CD4-positive, alpha-beta memory T cell (primary cell): ENCODE data around the gene SLC39A11. TPM values are rescaled to one million over a fixed set of nuclear protein-coding genes. Genes with fewer than 3 reads are reported as not detected.
A peak's percentile ranks its signal among the peaks of the same experiment; 100 is the strongest.

ENCODE experiments used
- CTCF ChIA-PET: fragments of 350-600 bp; sonication (Branson Sonifier 250); formaldehyde crosslinking; loops from one replicate; lab custom pipeline; 2021; ENCODE audit warnings: inconsistent platforms; ENCODE audit not compliant: partially characterized antibody; lab: Charles Lee
- POLR2A ChIA-PET: fragments of 350-600 bp; sonication (Branson Sonifier 250); formaldehyde crosslinking; loops from one replicate; lab custom pipeline; 2021; ENCODE audit not compliant: partially characterized antibody; lab: Charles Lee
- DNase-seq, 5 donors: peaks; one replicate each; pipeline versions ENCODE4 v3.0.0 to v3.0.0-alpha.2; 2020 to 2022; ENCODE audit warnings: mixed read lengths in 1 of 5
- H3K27ac ChIP-seq: one replicate; pipeline ENCODE4 v1.7.0; 2013; ENCODE audit warnings: low read depth, low read length
- H3K27me3 ChIP-seq: 2 replicates; pipeline ENCODE4 v1.7.0; 2013; ENCODE audit warnings: mild to moderate bottlenecking, low read length, moderate library complexity; ENCODE audit not compliant: insufficient read depth
- H3K36me3 ChIP-seq: 2 replicates; pipeline ENCODE4 v1.7.0; 2013; ENCODE audit warnings: mild to moderate bottlenecking, low read length, moderate library complexity; ENCODE audit not compliant: insufficient read depth
- H3K4me1 ChIP-seq: 2 replicates; pipeline ENCODE4 v1.7.0; 2013; ENCODE audit warnings: mild to moderate bottlenecking, low read length, moderate library complexity; ENCODE audit not compliant: insufficient read depth
- H3K4me3 ChIP-seq, 2 donors: one replicate each; pipeline ENCODE4 v1.7.0; 2013; ENCODE audit warnings: low read length in 2 of 2, mild to moderate bottlenecking in 1 of 2
- H3K9me3 ChIP-seq, 2 donors: one replicate each; pipeline ENCODE4 v1.7.0; 2013; ENCODE audit warnings: low read length in 2 of 2, control low read depth in 1 of 2; ENCODE audit not compliant: control insufficient read depth in 1 of 2
- H3K27ac Mint-ChIP-seq, 7 donors: one replicate each; pipeline ENCODE4 v1.8.0; 2020 to 2021; ENCODE audit warnings: mixed read lengths in 7 of 7, mild to moderate bottlenecking in 6 of 7, inconsistent platforms in 3 of 7, moderate library complexity in 3 of 7
- H3K27me3 Mint-ChIP-seq, 2 donors: one replicate each; pipeline ENCODE4 v1.8.0; 2020 to 2021; ENCODE audit warnings: mixed read lengths in 2 of 2
- H3K36me3 Mint-ChIP-seq, 2 donors: one replicate each; pipeline ENCODE4 v1.8.0; 2020 to 2021; ENCODE audit warnings: mixed read lengths in 2 of 2, inconsistent platforms in 1 of 2, mild to moderate bottlenecking in 1 of 2
- H3K4me1 Mint-ChIP-seq, 4 donors: one replicate each; pipeline ENCODE4 v1.8.0; 2020 to 2021; ENCODE audit warnings: mixed read lengths in 4 of 4, mild to moderate bottlenecking in 1 of 4
- H3K4me3 Mint-ChIP-seq, 8 donors: one replicate each; pipeline ENCODE4 v1.8.0; 2020 to 2021; ENCODE audit warnings: mixed read lengths in 8 of 8, mild to moderate bottlenecking in 7 of 8, moderate library complexity in 6 of 8, inconsistent platforms in 3 of 8
- H3K9me3 Mint-ChIP-seq, 8 donors: one replicate each; pipeline ENCODE4 v1.8.0; 2020 to 2021; ENCODE audit warnings: mixed read lengths in 8 of 8, mild to moderate bottlenecking in 5 of 8, inconsistent platforms in 3 of 8, moderate library complexity in 1 of 8
- intact Hi-C: fragments of 100-400 bp; cut with micrococcal nuclease; formaldehyde crosslinking; loops from one replicate; pipeline ENCODE4 v1.15.1; 2023
- polyA plus RNA-seq, 2 donors: library from polyadenylated mRNA; unstranded; fragments of 300-500 nt; fragmentation: Illumina TruSeq; gene quantifications; one replicate each; pipeline ENCODE4 v1.2.3, GENCODE V29; 2021
- total RNA-seq, 2 experiments: library from RNA; stranded (reverse); gene quantifications; one replicate each; pipeline ENCODE4 v1.2.3, GENCODE V29; 2021

The SLC39A11 gene
- total and polyA plus RNA-seq, 4 experiments from 2014 or later = 15.9 to 23.7 (median 20.4) TPM

- H3K36me3 Mint-ChIP-seq = peaks cover 30 to 75% of the 10 kb centered on the region in 2 donors
- ChIA-PET CTCF (no interaction called here), POLR2A (no interaction called here)
- DNase-seq = no peak
- Histone ChIP-seq H3K27ac (no peak overlapping the region), H3K4me1 (no peaks in the 10 kb centered on the region), H3K36me3 (peaks cover 3% of the 10 kb centered on the region), H3K4me3 (no peak overlapping the region), H3K27me3 (no peaks in the 10 kb centered on the region), H3K9me3 (no peaks in the 10 kb centered on the region)
- intact Hi-C loops = no loop called here
- no peak overlapping the region for H3K27ac Mint-ChIP-seq
- H3K4me3 Mint-ChIP-seq = no peak overlapping the region
- H3K27me3 Mint-ChIP-seq = no peaks in the 10 kb centered on the region
- H3K4me1 Mint-ChIP-seq = no peaks in the 10 kb centered on the region
- peaks cover 0 to 13% (median 6%) of the 10 kb centered on the region in 8 donors for H3K9me3 Mint-ChIP-seq
Measured at GRCh38 chr17:72843591-72843990, 248.9 kb downstream of the SLC39A11 start.

GRCh38 chr17:72840019-72840418 is 252.5 kb downstream of the SLC39A11 start:
- ChIA-PET POLR2A (no interaction called here), CTCF (no interaction called here)
- H3K9me3 ChIP-seq = no peaks in the 10 kb centered on the region
- no peak overlapping the region for H3K27ac ChIP-seq
- H3K4me1 Mint-ChIP-seq = no peaks in the 10 kb centered on the region
- no peaks in the 10 kb centered on the region for H3K27me3 Mint-ChIP-seq
- H3K4me3 Mint-ChIP-seq = no peak overlapping the region
- peaks cover 0 to 13% (median 6%) of the 10 kb centered on the region in 8 donors for H3K9me3 Mint-ChIP-seq
- H3K27ac Mint-ChIP-seq = no peak overlapping the region
- H3K4me1 ChIP-seq = no peaks in the 10 kb centered on the region
- H3K4me3 ChIP-seq = no peak overlapping the region
- intact Hi-C loops = no loop called here
- DNase-seq = no peak
- H3K36me3 Mint-ChIP-seq = peaks cover 43 to 71% of the 10 kb centered on the region in 2 donors
- peaks cover 3% of the 10 kb centered on the region for H3K36me3 ChIP-seq
- no peaks in the 10 kb centered on the region for H3K27me3 ChIP-seq

- Histone ChIP-seq H3K4me3 (no peak overlapping the region), H3K9me3 (no peaks in the 10 kb centered on the region), H3K27me3 (no peaks in the 10 kb centered on the region), H3K27ac (no peak overlapping the region), H3K36me3 (peaks cover 3% of the 10 kb centered on the region), H3K4me1 (no peaks in the 10 kb centered on the region)
- intact Hi-C loops = no loop called here
- Mint-ChIP-seq H3K27me3 (no peaks in the 10 kb centered on the region), H3K27ac (peak overlapping the region in 1 of 7 donors; percentile 35), H3K9me3 (peaks cover 0 to 13% (median 5%) of the 10 kb centered on the region in 8 donors), H3K4me3 (no peak overlapping the region), H3K36me3 (peaks cover 41 to 68% of the 10 kb centered on the region in 2 donors), H3K4me1 (no peaks in the 10 kb centered on the region)
- ChIA-PET CTCF (no interaction called here), POLR2A (no interaction called here)
- no peak for DNase-seq
Measured at GRCh38 chr17:72839131-72839725, 253.3 kb downstream of the SLC39A11 start.

GRCh38 chr17:72838581-72838980 is 253.9 kb downstream of the SLC39A11 start:
- ChIA-PET POLR2A (no interaction called here), CTCF (no interaction called here)
- H3K9me3 Mint-ChIP-seq = peaks cover 0 to 13% (median 5%) of the 10 kb centered on the region in 8 donors
- H3K27ac Mint-ChIP-seq = no peak overlapping the region
- Histone ChIP-seq H3K4me1 (no peaks in the 10 kb centered on the region), H3K27ac (no peak overlapping the region), H3K36me3 (peaks cover 3% of the 10 kb centered on the region), H3K4me3 (no peak overlapping the region), H3K9me3 (no peaks in the 10 kb centered on the region), H3K27me3 (no peaks in the 10 kb centered on the region)
- no peaks in the 10 kb centered on the region for H3K4me1 Mint-ChIP-seq
- intact Hi-C loops = no loop called here
- no peak overlapping the region for H3K4me3 Mint-ChIP-seq
- H3K27me3 Mint-ChIP-seq = no peaks in the 10 kb centered on the region
- H3K36me3 Mint-ChIP-seq = peaks cover 40 to 63% of the 10 kb centered on the region in 2 donors
- DNase-seq = no peak

GRCh38 chr17:72838068-72838467 is 254.4 kb downstream of the SLC39A11 start:
- H3K9me3 ChIP-seq = no peaks in the 10 kb centered on the region
- H3K27me3 ChIP-seq = no peaks in the 10 kb centered on the region
- H3K27me3 Mint-ChIP-seq = no peaks in the 10 kb centered on the region
- intact Hi-C loops = no loop called here
- POLR2A ChIA-PET = no interaction called here
- no peaks in the 10 kb centered on the region for H3K4me1 Mint-ChIP-seq
- H3K4me3 ChIP-seq = no peak overlapping the region
- H3K9me3 Mint-ChIP-seq = peaks cover 0 to 13% (median 5%) of the 10 kb centered on the region in 8 donors
- H3K27ac Mint-ChIP-seq = peak overlapping the region in 1 of 7 donors; percentile 72
- peaks cover 43 to 61% of the 10 kb centered on the region in 2 donors for H3K36me3 Mint-ChIP-seq
- H3K4me3 Mint-ChIP-seq = no peak overlapping the region
- H3K36me3 ChIP-seq = peaks cover 3% of the 10 kb centered on the region
- no peak overlapping the region for H3K27ac ChIP-seq
- no peak for DNase-seq
- no peaks in the 10 kb centered on the region for H3K4me1 ChIP-seq
- CTCF ChIA-PET = no interaction called here

- no peaks in the 10 kb centered on the region for H3K4me1 Mint-ChIP-seq
- ChIA-PET POLR2A (no interaction called here), CTCF (no interaction called here)
- no peaks in the 10 kb centered on the region for H3K27me3 Mint-ChIP-seq
- no peaks in the 10 kb centered on the region for H3K9me3 ChIP-seq
- peaks cover 3% of the 10 kb centered on the region for H3K36me3 ChIP-seq
- no peaks in the 10 kb centered on the region for H3K4me1 ChIP-seq
- H3K27me3 ChIP-seq = no peaks in the 10 kb centered on the region
- H3K9me3 Mint-ChIP-seq = peaks cover 0 to 13% (median 5%) of the 10 kb centered on the region in 8 donors
- no peak overlapping the region for H3K27ac ChIP-seq
- no peak overlapping the region for H3K27ac Mint-ChIP-seq
- no peak overlapping the region for H3K4me3 ChIP-seq
- H3K36me3 Mint-ChIP-seq = peaks cover 43 to 55% of the 10 kb centered on the region in 2 donors
- no peak for DNase-seq
- H3K4me3 Mint-ChIP-seq = no peak overlapping the region
- intact Hi-C loops = no loop called here
Measured at GRCh38 chr17:72837335-72837734, 255.2 kb downstream of the SLC39A11 start.

- no peak overlapping the region for H3K27ac Mint-ChIP-seq
- Histone ChIP-seq H3K27ac (no peak overlapping the region), H3K4me3 (no peak overlapping the region), H3K27me3 (no peaks in the 10 kb centered on the region), H3K9me3 (no peaks in the 10 kb centered on the region), H3K36me3 (no peaks in the 10 kb centered on the region), H3K4me1 (no peaks in the 10 kb centered on the region)
- intact Hi-C loops = no loop called here
- H3K4me3 Mint-ChIP-seq = no peak overlapping the region
- peaks cover 0 to 2% (median 0%) of the 10 kb centered on the region in 8 donors for H3K9me3 Mint-ChIP-seq
- H3K36me3 Mint-ChIP-seq = peaks cover 43 to 54% of the 10 kb centered on the region in 2 donors
- CTCF ChIA-PET = no interaction called here
- H3K27me3 Mint-ChIP-seq = no peaks in the 10 kb centered on the region
- peaks cover 0 to 2% (median 0%) of the 10 kb centered on the region in 4 donors for H3K4me1 Mint-ChIP-seq
- POLR2A ChIA-PET = no interaction called here
- no peak for DNase-seq
Measured at GRCh38 chr17:72833128-72833765, 259.2 kb downstream of the SLC39A11 start.
